ENCODE measurements around the gene SF3A1. TPM values are rescaled to one million over a fixed set of nuclear protein-coding genes. Genes with fewer than 3 reads are reported as not detected.

Gene SF3A1
- total RNA-seq, 1 donor from 2014 or later = 190 TPM

- DNase-seq (ENCODE audit: extremely low spot score, unreplicated experiment) = no peak
- peaks cover 11% of the 10 kb centered on the region for H3K36me3 Mint-ChIP-seq
- no peaks in the 10 kb centered on the region for H3K27me3 Mint-ChIP-seq
- H3K27ac Mint-ChIP-seq = peak overlapping the region; percentile 66
- H3K4me3 Mint-ChIP-seq = peak overlapping the region; percentile 87
- no peaks in the 10 kb centered on the region for H3K9me3 Mint-ChIP-seq
- peaks cover 9% of the 10 kb centered on the region for H3K4me1 Mint-ChIP-seq (ENCODE audit: unreplicated experiment)
- TF ChIP-seq, protein P1, sequence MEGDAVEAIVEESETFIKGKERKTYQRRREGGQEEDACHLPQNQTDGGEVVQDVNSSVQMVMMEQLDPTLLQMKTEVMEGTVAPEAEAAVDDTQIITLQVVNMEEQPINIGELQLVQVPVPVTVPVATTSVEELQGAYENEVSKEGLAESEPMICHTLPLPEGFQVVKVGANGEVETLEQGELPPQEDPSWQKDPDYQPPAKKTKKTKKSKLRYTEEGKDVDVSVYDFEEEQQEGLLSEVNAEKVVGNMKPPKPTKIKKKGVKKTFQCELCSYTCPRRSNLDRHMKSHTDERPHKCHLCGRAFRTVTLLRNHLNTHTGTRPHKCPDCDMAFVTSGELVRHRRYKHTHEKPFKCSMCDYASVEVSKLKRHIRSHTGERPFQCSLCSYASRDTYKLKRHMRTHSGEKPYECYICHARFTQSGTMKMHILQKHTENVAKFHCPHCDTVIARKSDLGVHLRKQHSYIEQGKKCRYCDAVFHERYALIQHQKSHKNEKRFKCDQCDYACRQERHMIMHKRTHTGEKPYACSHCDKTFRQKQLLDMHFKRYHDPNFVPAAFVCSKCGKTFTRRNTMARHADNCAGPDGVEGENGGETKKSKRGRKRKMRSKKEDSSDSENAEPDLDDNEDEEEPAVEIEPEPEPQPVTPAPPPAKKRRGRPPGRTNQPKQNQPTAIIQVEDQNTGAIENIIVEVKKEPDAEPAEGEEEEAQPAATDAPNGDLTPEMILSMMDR (conservative IDR thresholded peaks at IDR 0.05) = no peak
Observed at GRCh38 chr22:30290342-30291057, 66.2 kb downstream of the SF3A1 start.

GRCh38 chr22:30289980-30290313 lies 66.7 kb downstream of the SF3A1 start:
- H3K9me3 Mint-ChIP-seq = no peaks in the 10 kb centered on the region
- peak; percentile 69 for DNase-seq (ENCODE audit: extremely low spot score, unreplicated experiment)
- no peaks in the 10 kb centered on the region for H3K27me3 Mint-ChIP-seq
- H3K4me1 Mint-ChIP-seq (ENCODE audit: unreplicated experiment) = peaks cover 9% of the 10 kb centered on the region
- H3K27ac Mint-ChIP-seq = peak overlapping the region; percentile 66
- H3K4me3 Mint-ChIP-seq = peak overlapping the region; percentile 87
- H3K36me3 Mint-ChIP-seq = peaks cover 11% of the 10 kb centered on the region
- TF ChIP-seq, protein P1 (conservative IDR thresholded peaks at IDR 0.05) = no peak

DNA sequence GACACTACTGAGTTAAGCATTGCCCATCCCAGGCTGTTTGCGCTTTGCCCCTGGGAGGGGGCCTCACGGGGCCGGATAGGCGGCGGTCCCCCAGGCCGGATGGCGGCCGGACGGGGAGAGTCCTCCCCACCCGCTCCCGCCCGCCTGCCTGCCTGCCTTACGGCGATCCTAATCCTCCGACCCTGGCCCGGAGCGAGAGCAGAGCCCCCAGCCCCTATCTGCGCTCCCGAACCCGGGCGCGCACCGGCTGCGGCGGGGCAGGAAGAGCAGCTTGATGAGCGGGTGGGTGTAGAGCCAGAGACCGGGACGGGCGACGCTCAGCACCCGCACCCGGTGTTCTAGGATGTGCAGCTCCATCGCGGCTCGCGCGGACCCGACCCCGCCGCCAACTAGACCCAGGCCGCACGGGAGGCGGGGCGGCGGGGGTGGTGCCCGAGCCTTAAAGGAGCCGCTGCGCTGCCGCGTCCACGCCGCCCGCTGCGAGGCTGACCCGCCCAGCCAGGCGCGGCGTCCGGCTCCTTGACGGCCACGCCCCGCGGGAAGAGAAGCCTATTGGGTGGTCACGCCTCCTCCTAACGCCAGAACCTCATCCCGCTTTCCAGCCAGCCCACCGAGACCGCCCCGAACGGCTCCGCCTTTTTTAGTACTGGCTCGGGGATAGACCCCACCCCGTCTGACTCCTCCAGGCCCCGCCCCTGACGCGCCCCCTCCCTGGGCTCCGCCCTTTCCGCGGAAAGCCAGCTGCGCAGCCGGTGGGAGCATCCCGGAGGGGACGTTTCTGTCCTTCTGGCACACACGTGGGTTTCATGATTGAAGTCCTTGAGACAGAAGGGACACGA lies 67.3 kb downstream of the SF3A1 start, which contains the start of gene CASTOR1:
CASTOR1 (minus strand) TSS at position 365 of the 839 bp plus-strand sequence; CDS start at position 357, 8 bp downstream.
- Mint-ChIP-seq H3K9me3 (no peaks in the 10 kb centered on the region), H3K36me3 (peaks cover 11% of the 10 kb centered on the region), H3K27ac (peak within 1 kb of the TSS; percentile 90), H3K4me3 (peak within 1 kb of the TSS; percentile 87), H3K27me3 (no peaks in the 10 kb centered on the region), H3K4me1 (ENCODE audit: unreplicated experiment) (peaks cover 9% of the 10 kb centered on the region)
- TF ChIP-seq, protein P1 (conservative IDR thresholded peaks at IDR 0.05) = no peak
- peak; percentile 97 for DNase-seq (ENCODE audit: extremely low spot score, unreplicated experiment)

DNA sequence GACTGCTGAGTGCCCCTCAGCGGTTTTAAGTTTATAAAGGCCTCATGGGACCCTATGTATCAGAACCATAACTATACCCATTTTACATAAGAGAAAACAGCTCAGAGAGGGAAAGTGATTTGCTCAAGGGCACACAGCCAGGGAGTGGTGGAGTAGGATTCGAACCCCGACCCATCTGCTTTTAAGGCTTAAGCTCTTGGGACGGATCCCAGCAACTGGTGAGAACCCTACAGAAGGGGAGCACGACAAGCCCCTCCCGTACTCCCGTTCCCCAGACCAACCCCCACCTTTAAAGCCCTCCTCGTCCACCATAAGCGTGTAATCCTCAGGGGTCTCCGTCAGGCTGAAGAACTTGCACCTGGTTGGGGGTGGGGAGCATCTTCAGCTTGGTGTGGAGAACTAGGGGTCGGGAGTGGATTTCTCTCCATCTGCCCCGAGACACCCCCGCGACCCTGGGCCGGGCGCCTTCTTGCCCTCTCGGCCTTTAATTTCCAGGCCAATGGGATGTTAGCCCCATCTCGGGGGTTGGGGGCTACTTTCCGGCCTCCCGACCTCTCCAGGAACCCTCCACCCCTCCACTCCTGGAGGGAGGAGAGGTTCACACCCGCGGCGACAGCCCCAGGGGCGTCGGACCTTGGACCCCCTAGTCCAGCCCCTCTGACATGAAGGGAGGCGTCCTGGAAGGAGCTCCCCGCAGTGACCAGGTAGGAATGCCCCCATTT lies 68.1 kb downstream of the SF3A1 start:
- Mint-ChIP-seq H3K4me1 (ENCODE audit: unreplicated experiment) (peaks cover 9% of the 10 kb centered on the region), H3K27ac (peak overlapping the region; percentile 90), H3K4me3 (peak overlapping the region; percentile 87), H3K9me3 (no peaks in the 10 kb centered on the region), H3K36me3 (peaks cover 7% of the 10 kb centered on the region), H3K27me3 (no peaks in the 10 kb centered on the region)
- DNase-seq (ENCODE audit: extremely low spot score, unreplicated experiment) = no peak
- TF ChIP-seq, protein P1 (conservative IDR thresholded peaks at IDR 0.05) = no peak

GRCh38 chr22:30287648-30288418 lies 68.9 kb downstream of the SF3A1 start:
- Mint-ChIP-seq H3K27me3 (no peaks in the 10 kb centered on the region), H3K4me1 (ENCODE audit: unreplicated experiment) (peaks cover 9% of the 10 kb centered on the region), H3K36me3 (no peaks in the 10 kb centered on the region), H3K4me3 (peak overlapping the region; percentile 87), H3K27ac (peak overlapping the region; percentile 90), H3K9me3 (no peaks in the 10 kb centered on the region)
- TF ChIP-seq, protein P1 (conservative IDR thresholded peaks at IDR 0.05) = peak; percentile 83
- peak; percentile 82 for DNase-seq (ENCODE audit: extremely low spot score, unreplicated experiment)
